Stimulated activated CD4-positive, alpha-beta T cell treated with anti-CD3 and anti-CD28 coated beads, Interleukin-12 subunit alpha, Interleukin-12 subunit beta, amount 100 ng/mL, for 24 hours (primary cell): Measurements from ENCODE around the gene DZIP1L.

ENCODE experiments used
- DNase-seq, 2 experiments: peaks; one replicate each; pipeline ENCODE4 v3.0.0-alpha.2; 2020; ENCODE audit warnings: low read depth in 2 of 2

The DZIP1L gene

DNA sequence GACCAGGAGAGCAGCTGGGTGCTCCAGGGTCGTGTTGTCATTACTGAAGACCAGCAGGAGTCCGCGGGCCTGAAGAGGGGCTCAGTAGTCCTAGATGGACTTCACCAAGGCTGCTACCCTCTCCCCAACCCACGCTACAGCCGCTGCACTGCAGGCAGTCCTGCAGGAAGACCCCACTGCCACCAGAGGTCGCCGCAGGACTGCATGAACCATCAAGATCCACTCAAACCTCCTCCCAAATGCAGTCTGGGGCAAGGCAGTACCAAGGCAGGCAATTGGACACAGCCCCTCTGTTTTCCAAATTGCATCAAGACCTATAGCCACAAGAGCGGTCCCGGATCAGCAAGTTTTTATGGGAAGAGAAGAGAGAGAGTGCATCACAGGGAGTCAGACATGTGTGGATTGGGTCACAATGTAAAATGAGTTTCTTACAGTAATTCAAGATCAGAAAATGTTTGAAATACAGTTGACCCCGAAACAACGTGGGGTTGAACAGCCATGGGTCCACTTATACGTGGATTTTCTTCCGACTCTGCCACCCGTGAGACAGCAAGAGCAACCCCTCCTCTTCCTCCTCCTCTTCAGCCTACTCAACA is 46.7 kb downstream of the DZIP1L start:
- DNase-seq, result peak; percentile 62 to 76

DNA sequence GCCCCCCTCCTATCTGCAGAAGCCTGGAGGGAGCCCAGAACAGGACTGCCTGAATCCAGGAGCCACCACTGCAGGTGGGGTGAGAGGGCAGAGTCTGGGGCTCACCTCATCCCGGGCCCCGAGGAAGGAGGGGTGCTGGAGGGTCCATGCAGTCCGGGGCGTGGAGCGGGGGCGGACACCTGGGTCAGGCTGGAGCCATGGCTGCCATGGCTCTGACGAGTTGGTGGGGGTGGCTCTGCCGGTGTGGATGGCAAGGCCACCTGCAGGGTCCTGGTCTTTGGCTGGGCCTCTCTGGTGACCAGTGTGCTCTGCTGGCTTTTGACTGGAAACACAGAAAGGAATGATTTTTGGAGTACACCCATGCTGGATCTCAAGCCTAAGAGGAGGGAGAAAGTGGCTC is 47.4 kb downstream of the DZIP1L start:
- DNase-seq, result no peak

DNA sequence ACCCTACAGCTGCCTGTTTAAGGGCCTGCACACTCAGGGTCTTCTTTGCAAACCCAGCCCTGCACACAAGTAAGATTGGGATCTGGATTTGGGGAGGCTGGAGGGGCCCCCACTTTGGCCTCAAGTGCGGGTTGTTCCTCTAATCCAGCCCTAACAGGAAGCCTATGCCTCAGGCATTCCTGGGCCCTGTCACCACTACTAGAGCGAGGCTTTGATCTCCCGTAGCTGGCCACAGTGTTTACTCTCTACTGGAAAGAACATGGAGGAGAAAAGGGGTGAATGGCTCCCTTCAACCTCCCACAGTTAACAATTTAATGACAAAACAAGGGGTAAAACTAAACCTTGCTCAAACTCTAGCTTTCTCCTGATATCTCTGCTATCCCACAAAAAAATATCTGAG is 48.4 kb downstream of the DZIP1L start:
- no peak for DNase-seq

DNA sequence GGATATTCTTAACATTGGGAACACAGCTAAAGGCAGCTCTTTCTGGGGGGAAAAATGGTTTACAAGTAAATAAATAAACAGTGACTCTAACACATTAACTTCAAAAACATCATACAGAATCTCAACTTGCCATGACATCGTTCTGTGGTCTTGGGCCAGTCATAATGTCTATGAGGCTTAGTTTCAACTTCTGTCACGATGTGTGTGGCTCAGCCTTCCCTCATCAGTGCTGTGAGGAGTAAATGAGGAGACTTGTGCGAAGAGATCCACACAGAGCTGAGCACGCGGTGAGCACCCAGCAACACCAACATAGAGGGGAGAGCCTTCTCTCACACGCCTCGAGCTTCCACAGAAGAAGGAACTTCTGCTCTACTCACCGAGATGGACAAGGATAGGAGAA is 49.0 kb downstream of the DZIP1L start:
- no peak for DNase-seq

DNA sequence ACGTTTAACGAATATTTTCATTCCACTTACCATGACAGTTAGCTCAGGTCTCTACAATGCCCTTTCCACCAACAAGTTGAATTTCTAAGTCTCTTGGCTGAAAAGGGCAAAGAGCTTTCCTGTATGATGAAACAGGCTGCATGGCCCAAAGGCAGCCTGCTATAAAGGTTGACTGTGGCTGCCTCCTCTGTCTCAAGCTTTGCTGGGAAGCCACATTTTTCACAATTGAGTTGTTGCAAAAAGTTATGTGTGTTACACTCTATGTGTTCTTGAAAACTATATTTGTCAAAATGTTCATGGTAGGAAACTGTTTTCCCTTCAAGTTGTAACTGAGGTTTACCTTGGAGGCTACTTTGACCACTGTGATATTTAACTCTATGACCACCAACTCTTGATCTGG is 49.5 kb downstream of the DZIP1L start:
- no peak for DNase-seq

DNA sequence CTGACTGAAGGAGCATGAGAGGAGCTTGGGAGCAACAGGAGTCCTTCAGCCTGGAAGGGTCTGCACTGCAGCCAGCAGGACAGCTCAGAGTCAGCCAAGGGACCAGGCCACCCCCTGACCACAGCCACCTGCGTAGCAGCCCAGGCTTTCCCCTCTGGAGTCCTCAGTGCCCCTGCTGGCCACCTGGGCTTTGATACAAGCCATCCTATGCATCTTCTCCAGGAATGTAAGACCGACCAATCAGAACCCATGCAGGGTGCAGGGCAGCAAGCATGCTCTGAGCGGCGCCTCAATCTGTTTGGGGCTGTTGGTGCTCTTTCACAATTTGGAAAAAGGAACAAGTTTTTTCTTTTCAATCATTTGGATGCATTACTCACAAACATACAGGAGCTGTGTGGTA is 52.0 kb downstream of the DZIP1L start:
- no peak for DNase-seq

DNA sequence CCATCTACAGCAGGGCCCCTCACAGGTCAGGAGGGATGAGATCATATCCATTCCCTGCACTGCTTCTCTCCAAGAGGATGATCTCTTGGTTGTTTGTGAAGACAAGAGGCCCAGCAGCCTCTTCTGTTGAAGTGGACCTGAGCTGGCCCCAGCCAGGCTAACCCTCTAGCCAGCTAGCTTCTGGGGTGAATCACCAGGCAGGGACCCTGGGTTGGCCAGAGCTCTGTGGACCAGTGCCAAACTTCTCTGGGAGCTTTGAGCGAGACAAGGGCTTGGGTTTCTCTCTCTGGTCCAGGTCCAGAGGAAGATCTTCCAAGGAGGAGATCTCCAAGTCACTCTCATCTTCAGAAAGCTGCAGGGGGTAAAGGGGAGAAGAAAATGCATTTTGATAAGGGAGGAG is 52.8 kb downstream of the DZIP1L start:
- no peak for DNase-seq

DNA sequence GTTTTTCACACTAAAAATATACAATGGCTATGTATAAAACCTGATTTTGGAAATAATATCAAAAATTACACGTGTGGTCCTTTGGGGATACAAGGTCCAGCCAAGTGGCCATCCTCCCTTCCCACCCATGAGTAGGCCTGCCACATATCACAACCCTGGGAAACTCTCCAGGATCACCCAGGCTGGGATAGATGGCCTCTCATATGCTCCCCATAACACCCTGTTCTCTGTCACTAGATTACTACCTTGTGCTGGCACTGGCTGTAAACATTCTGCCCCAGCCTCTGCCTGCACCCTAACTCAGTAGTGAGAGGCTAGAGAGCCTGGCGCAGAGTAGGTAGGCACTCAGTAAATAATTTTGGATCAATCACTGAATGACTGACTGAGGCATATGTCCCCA is 53.4 kb downstream of the DZIP1L start:
- DNase-seq, result no peak

DNA sequence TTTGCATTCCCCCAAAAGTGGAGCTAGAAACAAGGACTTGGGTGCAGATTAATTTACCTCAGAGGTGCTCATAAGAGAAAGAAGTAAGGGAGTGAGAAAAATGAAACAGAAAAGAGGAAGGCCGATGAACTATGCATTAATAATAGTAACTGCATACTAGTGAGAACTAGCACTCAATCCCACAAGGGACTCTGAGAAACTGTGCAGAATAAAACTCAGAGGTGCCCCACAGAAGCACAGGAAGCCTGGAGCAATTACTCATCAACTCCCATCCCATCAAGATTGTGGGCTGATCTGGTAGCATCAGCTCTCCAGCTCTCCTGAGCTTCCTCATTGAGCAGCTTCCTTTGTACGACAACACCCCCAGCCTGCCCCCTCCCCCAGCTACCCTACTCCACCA is 54.6 kb downstream of the DZIP1L start:
- no peak for DNase-seq

DNA sequence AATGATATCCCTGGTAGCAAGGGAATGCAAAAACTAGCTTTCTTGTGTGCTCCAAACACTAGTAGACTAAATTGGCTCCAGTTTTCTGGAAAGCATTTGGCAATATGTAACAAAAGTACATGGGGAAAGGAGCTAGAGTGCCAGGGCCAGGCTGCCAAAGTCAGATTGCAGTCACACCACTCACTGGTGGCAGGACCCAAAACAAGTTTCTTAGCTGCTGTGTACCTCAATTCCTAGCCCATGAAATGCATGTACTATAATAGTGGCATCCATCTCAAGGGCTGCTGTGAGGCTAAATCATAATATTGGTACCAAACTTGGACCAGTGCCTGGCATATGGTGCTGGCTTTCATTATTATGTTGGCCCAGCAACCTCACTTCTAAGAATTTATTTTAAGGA is 56.1 kb downstream of the DZIP1L start:
- DNase-seq, result no peak

DNA sequence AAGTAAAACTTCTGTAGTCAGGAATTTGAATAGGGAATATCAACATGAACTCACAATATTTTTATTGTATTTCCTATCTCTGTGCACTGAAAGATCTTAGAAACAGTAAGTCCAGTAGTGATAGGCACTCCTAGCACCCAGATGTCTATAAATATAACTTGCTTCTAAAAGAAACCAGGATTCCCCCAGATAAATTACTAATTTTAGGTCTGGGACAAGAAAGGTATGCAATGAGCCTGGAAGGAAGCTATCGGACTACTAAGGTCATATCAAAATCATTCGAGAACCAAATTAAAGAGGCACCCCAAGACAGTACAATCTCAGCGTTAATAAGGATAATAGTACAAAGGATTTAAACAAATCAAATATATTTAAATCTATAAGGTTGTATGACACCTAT is 58.0 kb downstream of the DZIP1L start:
- no peak for DNase-seq

DNA sequence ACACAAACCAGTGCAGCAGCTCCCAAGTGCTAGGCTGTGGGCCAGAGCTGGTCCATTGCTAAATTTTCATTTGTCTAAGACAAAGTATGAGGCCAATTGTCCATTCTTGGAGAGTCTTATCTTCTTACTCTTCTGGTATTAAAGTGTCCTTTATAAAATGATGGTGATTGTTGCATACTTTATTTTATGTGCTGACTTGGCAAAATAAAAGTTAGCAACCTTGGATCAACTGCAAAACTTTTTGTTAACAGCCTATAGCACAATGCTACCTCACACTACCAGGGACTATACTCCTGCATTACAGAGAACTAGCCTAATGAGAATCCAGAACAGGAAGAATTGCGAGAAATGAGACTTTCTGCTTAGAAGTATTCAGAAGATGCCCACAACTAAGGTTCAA is 61.4 kb downstream of the DZIP1L start:
- DNase-seq, result no peak

DNA sequence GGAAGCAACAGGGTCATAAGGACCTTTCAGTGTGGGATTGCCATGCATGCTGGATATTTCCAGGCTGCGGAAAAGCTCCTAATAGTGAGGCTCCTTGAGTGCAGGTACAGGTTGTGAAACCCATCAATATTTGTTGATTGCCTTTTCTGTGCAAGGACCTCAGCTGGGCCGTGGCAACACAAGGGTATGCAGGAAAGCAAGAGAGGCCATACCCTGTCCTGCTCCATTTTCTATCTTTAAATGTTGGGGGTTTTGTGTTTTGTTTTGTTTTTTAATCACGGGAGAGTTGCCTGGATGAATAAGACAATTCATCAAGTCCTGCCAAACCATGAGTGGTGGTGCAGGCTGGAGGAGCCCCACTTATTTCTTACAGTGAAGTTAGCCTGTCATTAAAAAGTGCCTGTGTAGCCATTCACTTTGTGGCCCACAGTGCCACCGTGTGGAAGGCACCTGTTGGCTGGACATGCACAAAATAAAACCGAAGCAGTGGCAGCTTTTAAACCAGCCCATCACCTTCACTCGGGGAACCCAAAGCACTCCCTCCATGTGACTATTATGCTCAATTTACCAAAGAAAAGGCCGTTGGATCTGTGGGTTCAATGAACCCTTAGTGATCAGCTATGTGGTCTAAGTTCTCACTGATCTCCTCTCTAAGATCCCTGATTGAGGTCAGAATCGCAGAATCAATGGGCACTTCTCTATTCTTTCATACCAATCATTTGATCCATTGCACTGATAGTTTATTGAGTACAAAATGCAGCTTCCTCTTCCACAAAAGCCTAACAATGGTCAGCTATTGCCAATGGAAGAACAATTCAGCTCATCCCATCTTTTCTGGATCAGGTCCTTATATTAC is 63.2 kb downstream of the DZIP1L start:
- no peak for DNase-seq

DNA sequence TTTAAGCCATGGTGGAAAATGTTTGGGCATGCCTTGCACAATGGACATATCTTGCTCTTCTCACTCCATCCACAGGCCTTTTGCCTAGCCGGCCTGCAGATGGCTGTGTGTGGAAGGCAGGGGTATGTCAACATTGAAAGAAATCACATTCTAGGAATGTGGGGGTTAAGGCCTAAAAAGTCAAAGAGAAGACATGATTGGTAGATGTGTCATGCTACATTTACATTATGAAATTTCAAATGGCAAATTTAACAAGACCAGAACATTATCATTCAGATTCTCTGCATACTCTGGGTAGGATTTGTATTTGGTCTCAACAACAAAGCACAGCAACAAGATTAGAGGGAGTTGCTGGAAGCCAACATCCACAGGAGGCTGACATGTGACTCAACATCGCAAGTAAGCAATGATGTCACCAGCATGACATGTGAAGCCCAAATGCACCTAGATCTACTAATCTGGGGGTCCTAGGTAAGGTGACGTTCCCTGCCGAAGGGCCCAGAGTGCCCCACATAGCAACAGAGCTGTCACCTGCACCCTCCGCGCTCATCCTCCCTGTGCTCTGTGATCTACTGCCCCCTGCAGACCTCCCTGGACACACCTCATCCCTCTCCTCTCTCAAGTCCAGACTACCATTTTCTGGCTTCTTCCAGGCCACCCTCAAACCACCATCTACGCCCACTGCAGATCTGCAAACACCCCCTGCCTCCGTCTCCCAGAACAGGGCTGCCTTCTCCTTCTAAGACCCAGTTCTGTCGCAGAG is 66.1 kb downstream of the DZIP1L start:
- DNase-seq, result no peak

DNA sequence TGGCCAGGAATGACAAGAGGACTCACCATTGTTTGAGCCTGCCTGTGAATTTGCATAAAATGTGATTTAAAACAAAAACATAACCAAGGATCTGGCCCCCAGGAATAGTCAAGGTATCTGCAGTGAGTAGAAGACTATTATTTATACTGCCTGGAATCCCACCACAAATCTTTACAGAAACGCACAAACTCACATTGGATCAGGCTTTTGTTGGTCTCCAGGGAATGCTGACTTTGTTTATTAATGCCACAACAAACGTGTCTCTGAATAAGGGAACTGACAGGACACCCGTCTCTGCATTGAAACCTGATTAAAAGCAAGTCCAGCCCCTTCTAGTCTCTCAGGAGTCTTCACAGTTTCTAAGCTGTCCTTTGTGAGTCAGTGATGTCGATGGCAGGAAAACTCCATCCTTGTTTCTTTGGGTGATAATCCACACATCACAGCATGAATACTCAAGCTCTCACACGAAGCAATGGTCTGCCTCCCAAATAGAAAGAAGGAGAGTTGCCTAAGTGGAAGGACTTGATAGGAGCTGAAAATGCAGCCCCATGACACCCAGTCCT is 67.7 kb downstream of the DZIP1L start:
- DNase-seq, result no peak

DNA sequence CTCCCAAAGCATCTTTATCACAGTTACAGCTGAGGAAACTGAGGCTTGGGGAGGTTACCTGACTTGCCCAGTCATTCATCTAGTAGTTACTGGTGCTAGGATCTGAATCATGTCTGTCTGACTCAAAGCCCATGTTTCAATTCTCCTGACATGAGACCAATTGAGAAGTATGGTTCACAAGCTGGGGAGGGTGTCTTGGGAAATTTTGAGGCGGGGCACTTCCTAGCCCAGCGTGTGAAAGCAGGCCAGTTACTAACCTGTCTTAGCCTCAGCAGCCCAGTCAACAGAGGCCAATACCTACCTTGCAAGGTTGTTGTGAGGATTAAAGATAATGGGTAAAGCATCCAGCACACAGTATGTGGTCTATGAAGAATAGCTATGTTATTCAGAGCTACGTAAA is 68.5 kb downstream of the DZIP1L start:
- no peak for DNase-seq

DNA sequence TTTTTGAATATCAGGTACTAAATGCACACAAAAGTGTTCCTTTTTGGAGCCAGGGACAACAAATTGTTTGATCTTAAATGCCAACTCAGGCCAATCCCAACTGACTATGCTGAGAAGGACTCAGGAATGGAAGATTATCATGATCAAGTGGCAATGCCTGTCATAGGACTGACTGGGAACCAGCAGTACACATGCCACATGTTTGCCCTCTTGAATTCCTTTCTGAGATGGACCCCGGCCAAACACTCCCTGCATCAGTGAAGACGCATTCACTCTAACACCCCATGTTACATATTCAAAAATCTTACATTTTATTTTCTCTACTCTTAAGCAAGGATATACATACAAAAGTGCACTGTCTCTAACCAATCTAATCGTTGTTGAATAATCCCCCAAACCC is 69.3 kb downstream of the DZIP1L start:
- no peak for DNase-seq

DNA sequence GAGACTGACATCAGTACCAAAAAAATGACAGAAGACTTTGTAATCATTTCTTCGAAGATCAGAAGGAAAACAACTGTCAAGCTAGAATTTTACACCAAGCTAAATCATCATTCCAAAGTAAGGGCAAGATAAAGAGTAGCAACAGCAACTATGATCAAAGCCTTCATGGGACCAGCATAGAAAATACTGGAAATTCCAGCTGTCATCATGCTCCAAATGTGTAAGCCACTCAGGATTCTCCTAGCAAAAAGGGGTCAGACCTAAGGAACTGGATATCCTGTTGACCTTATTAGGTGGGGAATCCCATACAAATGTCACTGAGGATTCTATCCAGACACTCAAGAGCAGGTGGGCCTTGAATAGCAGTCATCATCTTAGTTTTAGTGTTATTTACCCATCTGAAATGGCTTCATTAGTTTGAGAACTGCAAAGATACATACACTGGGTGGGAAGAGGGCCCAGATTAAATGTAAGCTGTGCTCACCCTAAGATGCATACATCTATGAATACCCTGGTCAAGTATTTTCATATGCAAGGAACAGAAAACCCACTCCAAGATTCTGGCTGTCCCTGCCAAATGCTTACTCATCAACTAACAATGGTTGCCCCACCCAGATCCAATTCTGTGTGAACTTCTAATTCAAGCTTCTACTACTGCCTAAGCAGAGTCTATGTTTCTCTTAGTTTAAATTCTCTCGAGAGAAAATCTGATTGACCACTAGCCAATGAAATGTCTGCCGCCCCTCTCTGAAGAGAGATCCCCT is 72.0 kb downstream of the DZIP1L start:
- DNase-seq, result no peak

DNA sequence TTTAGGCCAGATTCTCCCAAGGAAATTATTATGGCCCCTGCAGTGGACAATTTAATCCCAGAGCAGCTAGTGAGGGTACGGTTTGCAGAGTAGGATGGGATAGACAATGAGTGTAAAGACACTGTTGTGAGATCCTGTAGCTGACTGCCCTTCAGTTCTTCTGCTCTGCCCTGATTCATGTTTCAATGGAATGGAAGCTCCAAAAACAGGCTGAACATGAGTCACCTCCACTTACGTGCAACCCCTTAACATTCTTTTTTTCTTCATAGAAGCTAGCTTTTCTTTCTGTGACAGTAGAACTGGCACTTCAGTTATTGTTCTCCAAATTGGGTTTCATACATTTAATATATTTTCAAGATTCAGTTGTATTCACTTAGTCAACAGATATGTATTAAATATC is 73.4 kb downstream of the DZIP1L start:
- no peak for DNase-seq

DNA sequence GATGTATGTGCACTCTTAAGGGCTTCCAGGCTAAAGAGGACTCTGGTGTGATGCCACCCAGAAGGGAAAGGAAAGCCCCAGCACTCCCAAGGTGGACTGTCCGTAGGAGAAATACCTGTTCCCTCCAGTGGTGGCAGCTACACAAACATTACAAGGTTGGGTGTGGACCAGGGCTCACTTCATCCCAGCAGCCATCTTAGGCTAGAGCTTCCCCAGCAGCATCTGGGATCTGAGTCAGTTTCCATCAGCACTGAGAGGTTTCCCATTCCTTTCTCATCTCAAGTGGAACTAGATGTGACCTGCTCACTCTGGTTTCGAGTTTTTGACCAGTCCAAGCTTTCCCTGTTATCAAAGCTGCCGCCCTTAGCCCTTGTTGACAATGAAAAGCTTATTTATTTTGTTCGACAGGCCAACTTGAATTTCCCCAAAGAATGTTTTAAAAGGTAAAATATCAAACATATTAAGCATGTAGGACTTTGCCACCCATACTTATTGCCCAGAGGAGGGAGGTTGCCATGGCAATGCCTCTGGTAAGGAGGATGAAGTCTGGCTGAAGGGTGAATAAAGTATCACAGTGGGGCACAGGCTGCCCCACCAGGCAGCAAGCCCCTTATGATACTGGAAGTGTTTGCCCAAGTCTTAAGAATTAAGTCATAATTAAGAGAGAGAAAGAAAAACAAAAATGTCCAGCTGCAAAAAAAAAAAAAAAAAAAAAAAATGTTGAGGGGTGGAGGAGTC is 76.5 kb downstream of the DZIP1L start:
- DNase-seq, result no peak

DNA sequence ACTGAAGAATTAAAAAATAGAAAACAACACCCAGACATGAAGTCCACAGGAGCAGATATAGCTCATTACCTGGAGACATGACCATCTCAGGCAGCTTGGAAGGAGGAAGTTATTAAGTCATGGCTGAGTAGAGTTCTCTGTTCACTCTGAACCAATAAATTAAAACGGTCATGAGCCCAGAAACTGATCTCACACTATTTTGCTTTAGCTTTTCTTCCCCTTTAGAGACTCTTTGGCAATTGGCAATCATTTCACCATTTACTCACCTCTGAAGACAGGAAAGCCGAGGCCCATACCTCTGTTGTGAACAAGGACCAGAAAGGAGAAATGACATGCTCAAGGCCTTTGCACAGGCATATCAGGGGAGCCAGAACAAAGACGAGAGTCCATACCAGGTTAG is 78.8 kb downstream of the DZIP1L start:
- DNase-seq, result no peak
